Activated CD4-positive, alpha-beta memory T cell treated with anti-CD3 and anti-CD28 coated beads for 36 hours (primary cell): ENCODE measurements around the gene RIIAD1. TPM values are rescaled to one million over a fixed set of nuclear protein-coding genes. Genes with fewer than 3 reads are reported as not detected.

ENCODE experiments used
- CTCF ChIA-PET: fragments of 350-600 bp; sonication (Branson Sonifier 250); formaldehyde crosslinking; loops from one replicate; lab custom pipeline; 2021; ENCODE audit warnings: antibody characterized with exemption, inconsistent platforms; lab: Charles Lee
- POLR2A ChIA-PET: fragments of 350-600 bp; sonication (Branson Sonifier 250); formaldehyde crosslinking; loops from one replicate; lab custom pipeline; 2021; ENCODE audit warnings: antibody characterized with exemption; lab: Charles Lee
- DNase-seq: peaks from one replicate; pipeline ENCODE4 v3.0.0-alpha.2; 2020
- H3K27ac Mint-ChIP-seq: one replicate; pipeline ENCODE4 v1.8.0; 2021; ENCODE audit warnings: mixed read lengths
- H3K27me3 Mint-ChIP-seq: one replicate; pipeline ENCODE4 v1.8.0; 2021; ENCODE audit warnings: mixed read lengths
- H3K36me3 Mint-ChIP-seq: one replicate; pipeline ENCODE4 v1.8.0; 2021; ENCODE audit warnings: mixed read lengths
- H3K4me1 Mint-ChIP-seq: one replicate; pipeline ENCODE4 v1.8.0; 2021; ENCODE audit warnings: low read depth, mixed read lengths
- H3K4me3 Mint-ChIP-seq: one replicate; pipeline ENCODE4 v1.8.0; 2021; ENCODE audit warnings: mild to moderate bottlenecking, mixed read lengths
- H3K9me3 Mint-ChIP-seq: one replicate; pipeline ENCODE4 v1.8.0; 2021; ENCODE audit warnings: mixed read lengths
- intact Hi-C: fragments of 100-400 bp; cut with micrococcal nuclease; formaldehyde crosslinking; loops from one replicate; pipeline ENCODE4 v1.15.1; 2023
- total RNA-seq, 2 experiments: library from RNA; stranded (reverse); gene quantifications; one replicate each; pipeline ENCODE4 v1.2.3, GENCODE V29; 2021

Gene RIIAD1
- total RNA-seq, 2 experiments from 2014 or later: not detected

DNA sequence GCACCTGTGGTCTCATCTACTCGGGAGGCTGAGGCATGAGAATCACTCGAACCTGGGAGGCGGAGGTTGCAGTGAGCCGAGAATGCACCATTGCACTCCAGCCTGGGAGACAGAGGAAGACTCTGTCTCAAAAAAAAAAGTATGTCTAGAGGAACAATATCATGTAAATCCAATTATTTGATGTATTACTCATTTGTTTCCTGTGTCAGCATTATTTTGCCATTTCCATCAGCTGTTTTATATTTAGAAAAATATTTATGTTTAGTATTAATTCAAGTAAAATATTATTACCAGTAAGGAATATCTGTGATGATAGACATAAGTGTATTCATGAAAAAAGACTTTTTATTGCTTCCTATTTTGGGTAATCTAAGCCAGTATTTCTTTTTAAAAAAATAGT is 56.0 kb downstream of the RIIAD1 start:
- Mint-ChIP-seq H3K27ac (no peak overlapping the region), H3K27me3 (no peaks in the 10 kb centered on the region), H3K4me1 (peaks cover 3% of the 10 kb centered on the region), H3K36me3 (peaks cover 26% of the 10 kb centered on the region), H3K4me3 (no peak overlapping the region), H3K9me3 (no peaks in the 10 kb centered on the region)
- intact Hi-C loops: no loop called here
- CTCF ChIA-PET: interaction anchor here (1.2 kb wide), 1 partner anchor 59 kb away, joined by 3 read pairs; no protein-coding TSS in a partner anchor
- DNase-seq: no peak
- POLR2A ChIA-PET: no interaction called here

Other genes starting within 250 kb of the RIIAD1 start
- gene CGN, start 210.1 kb upstream of the RIIAD1 start, total RNA-seq: 1 to 10 TPM; 1.3 to 1.4 TPM
- gene TUFT1, start 181.2 kb upstream of the RIIAD1 start, total RNA-seq: 1 to 10 TPM; 3.0 to 4.1 TPM
- 10 to 100 TPM; 27.1 to 30.7 TPM for gene SNX27, start 109.5 kb upstream of the RIIAD1 start, total RNA-seq
- not detected for gene CELF3, start 4.7 kb upstream of the RIIAD1 start, total RNA-seq
- 100 to 1,000 TPM; 135 to 154 TPM for gene MRPL9, start 42.0 kb downstream of the RIIAD1 start, total RNA-seq
- gene TDRKH, start 69.0 kb downstream of the RIIAD1 start, total RNA-seq: 10 to 100 TPM; 30.6 to 32.4 TPM
- gene LINGO4, start 83.9 kb downstream of the RIIAD1 start, total RNA-seq: under 1 TPM; 0.33 to 0.39 TPM
- 10 to 100 TPM in 1 of 2 experiments, 1 to 10 TPM in 1; 9.9 to 10.9 TPM for gene RORC, start 110.3 kb downstream of the RIIAD1 start, total RNA-seq
- gene C2CD4D, start 118.3 kb downstream of the RIIAD1 start, total RNA-seq: 1 to 10 TPM; 3.3 to 3.9 TPM
- gene THEM5, start 132.2 kb downstream of the RIIAD1 start, total RNA-seq: not detected
- gene THEM4, start 188.0 kb downstream of the RIIAD1 start, total RNA-seq: 10 to 100 TPM; 19.6 to 24.9 TPM